IMR-90 (cell line): Measurements from ENCODE around the gene PLIN4. TPM values are rescaled to one million over a fixed set of nuclear protein-coding genes. Genes with fewer than 3 reads are reported as not detected.
A peak's percentile ranks its signal among the peaks of the same experiment; 100 is the strongest.

Experiments
- ATAC-seq: fragments of 200-7000 bp; cut with Tn5 transposase; 2 replicates; pipeline ENCODE4 v1.9.1; 2020; ENCODE audit warnings: low read depth, mild to moderate bottlenecking, moderate library complexity
- BruUV-seq: library from RNA; stranded (reverse); fragments of 400-500 nt; replicated peaks from 2 replicates; lab custom pipeline; 2021; lab: Mats Ljungman, UMichigan
- CTCF ChIA-PET: fragments of 300-600 bp; formaldehyde crosslinking; extraction: SDS; loops from one replicate; lab custom pipeline; 2021; ENCODE audit warnings: antibody characterized with exemption; lab: Yijun Ruan, JAX
- POLR2A ChIA-PET: fragments of 300-600 bp; sonication (Branson Sonifier 250); formaldehyde crosslinking; loops from one replicate; lab custom pipeline; 2022; ENCODE audit warnings: antibody characterized with exemption; ENCODE audit not compliant: unreplicated experiment; lab: Charles Lee
- DNase-seq: peaks from one replicate; pipeline ENCODE4 v3.0.0; 2013
- H2AFZ ChIP-seq: replicated peaks from 2 replicates; pipeline ENCODE3; 2013; ENCODE audit warnings: low read length, mild to moderate bottlenecking; ENCODE audit not compliant: poor library complexity
- H2AK5ac ChIP-seq: 2 replicates; pipeline ENCODE4 v1.6.1; 2013; ENCODE audit warnings: low read depth, low read length, inconsistent platforms
- H2AK9ac ChIP-seq: replicated peaks from 2 replicates; pipeline ENCODE3; 2013; ENCODE audit warnings: mild to moderate bottlenecking, low read depth, low read length, moderate library complexity; ENCODE audit not compliant: poor library complexity
- H2BK120ac ChIP-seq: 2 replicates; pipeline ENCODE4 v1.6.1; 2013; ENCODE audit warnings: low read depth, low read length, inconsistent platforms
- H2BK15ac ChIP-seq: 3 replicates; pipeline ENCODE4 v1.6.1; 2013; ENCODE audit warnings: low read depth, low read length, inconsistent platforms
- H2BK20ac ChIP-seq: 2 replicates; pipeline ENCODE4 v1.6.1; 2013; ENCODE audit warnings: low read depth, mild to moderate bottlenecking, inconsistent platforms, low read length, moderate library complexity
- H2BK5ac ChIP-seq: 2 replicates; pipeline ENCODE4 v1.6.1; 2013; ENCODE audit warnings: mild to moderate bottlenecking, low read depth, low read length, inconsistent platforms; ENCODE audit not compliant: poor library complexity, severe bottlenecking
- H3K14ac ChIP-seq: replicated peaks from 2 replicates; pipeline ENCODE4 v1.6.1; 2013; ENCODE audit warnings: low read depth, low read length, inconsistent platforms
- H3K18ac ChIP-seq: 2 replicates; pipeline ENCODE4 v1.6.1; 2013; ENCODE audit warnings: low read depth, low read length, control low read depth
- H3K23ac ChIP-seq: 2 replicates; pipeline ENCODE4 v1.6.1; 2013; ENCODE audit warnings: low read depth, low read length, inconsistent platforms
- H3K27ac ChIP-seq: 2 replicates; pipeline ENCODE4 v1.5.1; 2013; ENCODE audit warnings: mild to moderate bottlenecking, control low read depth, low read length; ENCODE audit not compliant: insufficient read depth
- H3K27me3 ChIP-seq: 2 replicates; pipeline ENCODE4 v1.6.1; 2013; ENCODE audit warnings: low read length; ENCODE audit not compliant: control insufficient read depth, insufficient read depth
- H3K36me3 ChIP-seq: 2 replicates; pipeline ENCODE4 v1.6.1; 2013; ENCODE audit warnings: low read length, mixed read lengths; ENCODE audit not compliant: control insufficient read depth, insufficient read depth
- H3K4ac ChIP-seq: 2 replicates; pipeline ENCODE4 v1.6.1; 2013; ENCODE audit warnings: low read depth, low read length, inconsistent platforms
- H3K4me1 ChIP-seq: 2 replicates; pipeline ENCODE4 v1.6.1; 2013; ENCODE audit warnings: low read length, mixed read lengths; ENCODE audit not compliant: control insufficient read depth, insufficient read depth
- H3K4me2 ChIP-seq: 2 replicates; pipeline ENCODE4 v1.6.1; 2013; ENCODE audit warnings: low read depth, mild to moderate bottlenecking, control low read depth, low read length, moderate library complexity
- H3K4me3 ChIP-seq: 2 replicates; pipeline ENCODE4 v1.5.1; 2013; ENCODE audit warnings: low read depth, mild to moderate bottlenecking, control low read depth, low read length, moderate library complexity; ENCODE audit not compliant: insufficient read depth
- H3K56ac ChIP-seq: 2 replicates; pipeline ENCODE4 v1.6.1; 2013; ENCODE audit warnings: low read length, inconsistent platforms; ENCODE audit not compliant: insufficient read depth; ENCODE audit errors: extremely low read depth
- H3K79me1 ChIP-seq, 2 experiments: 2 replicates each; pipeline ENCODE4 v1.6.1; 2013; ENCODE audit warnings: low read length in 2 of 2, inconsistent platforms in 1 of 2, low read depth in 1 of 2
- H3K9ac ChIP-seq: 2 replicates; pipeline ENCODE4 v1.6.1; 2013; ENCODE audit warnings: low read depth, low read length, control low read depth
- H3K9me1 ChIP-seq: 2 replicates; pipeline ENCODE4 v1.6.1; 2013; ENCODE audit warnings: low read length, inconsistent platforms; ENCODE audit not compliant: insufficient read depth
- H3K9me3 ChIP-seq: 2 replicates; pipeline ENCODE4 v1.6.1; 2013; ENCODE audit warnings: low read length; ENCODE audit not compliant: control insufficient read depth, insufficient read depth
- H4K20me1 ChIP-seq: 2 replicates; pipeline ENCODE4 v1.6.1; 2013; ENCODE audit warnings: low read length, inconsistent platforms; ENCODE audit not compliant: insufficient read depth
- H4K5ac ChIP-seq: 2 replicates; pipeline ENCODE4 v1.6.1; 2013; ENCODE audit warnings: mild to moderate bottlenecking, low read depth, low read length, control low read depth
- H4K8ac ChIP-seq, 2 experiments: 2 replicates each; pipeline ENCODE4 v1.6.1; 2013; ENCODE audit warnings: low read depth in 2 of 2, low read length in 2 of 2, control low read depth in 1 of 2, inconsistent platforms in 1 of 2
- H4K91ac ChIP-seq: 2 replicates; pipeline ENCODE4 v1.6.1; 2013; ENCODE audit warnings: low read depth, low read length, inconsistent platforms; ENCODE audit not compliant: insufficient read depth
- CEBPB ChIP-seq: IDR thresholded peaks from 2 replicates; pipeline ENCODE4 v1.6.1; 2012; ENCODE audit warnings: low read depth, low read length, improper control_type of control experiment
- FOS ChIP-seq: fragments of 150-350 bp; IDR thresholded peaks from 2 replicates; pipeline ENCODE4 v1.6.1; 2016; ENCODE audit warnings: low read depth, low read length
- MAFK ChIP-seq: IDR thresholded peaks from 2 replicates; pipeline ENCODE4 v1.6.1; 2012; ENCODE audit warnings: low read depth, low read length, improper control_type of control experiment
- MAZ ChIP-seq: IDR thresholded peaks from 2 replicates; pipeline ENCODE4 v1.6.1; 2012; ENCODE audit warnings: low read depth, mild to moderate bottlenecking, low read length, improper control_type of control experiment, moderate library complexity, borderline replicate concordance
- MXI1 ChIP-seq: IDR thresholded peaks from 2 replicates; pipeline ENCODE4 v1.6.1; 2012; ENCODE audit warnings: low read depth, mild to moderate bottlenecking, low read length, moderate library complexity, borderline replicate concordance
- NFE2L2 ChIP-seq: fragments of 150-350 bp; IDR thresholded peaks from 2 replicates; pipeline ENCODE4 v1.6.1; 2016; ENCODE audit warnings: low read depth, mild to moderate bottlenecking, low read length
- RCOR1 ChIP-seq: IDR thresholded peaks from 2 replicates; pipeline ENCODE4 v1.6.1; 2012; ENCODE audit warnings: mild to moderate bottlenecking, low read length, improper control_type of control experiment; ENCODE audit not compliant: insufficient replicate concordance
- WGBS, 2 experiments: methylation state at CpG; one replicate each; pipeline versions ENCODE4 v1.1.5 to v1.1.7; 2013; ENCODE audit warnings: missing lambda C conversion rate in 2 of 2; ENCODE audit not compliant: insufficient read length in 1 of 2; ENCODE audit errors: extremely low coverage in 2 of 2; 5-methylcytosine and 5-hydroxymethylcytosine counted together
- dilution Hi-C: fragments of 300-500 bp; cut with HindIII; formaldehyde crosslinking; loops from one replicate; pipeline ENCODE4 v1.14.3; 2018; ENCODE audit warnings: low sequenced_read_pairs; ENCODE audit not compliant: unreplicated experiment
- in situ Hi-C: fragments of 300-500 bp; cut with MboI; formaldehyde crosslinking; loops from 3 replicates; pipeline ENCODE4 v1.14.3; 2019; ENCODE audit warnings: low sequenced_read_pairs, inconsistent platforms, mixed read lengths
- intact Hi-C: fragments of 100-400 bp; cut with micrococcal nuclease; formaldehyde crosslinking; loops from 2 replicates; pipeline ENCODE4 v1.10.0; 2022
- polyA plus RNA-seq, 3 experiments: library from polyadenylated mRNA; depleted of rRNA; stranded (reverse); fragments of >200 nt; gene quantifications; 2 replicates each; pipeline ENCODE4 v1.2.3, GENCODE V29; 2012; ENCODE audit warnings: low replicate concordance in 1 of 3
- total RNA-seq: library from RNA; depleted of rRNA; stranded (reverse); fragments of >200 nt; gene quantifications from 2 replicates; pipeline ENCODE4 v1.2.3, GENCODE V29; 2012
- TF ChIP-seq, protein P1 (sequence below): fragments of 150-350 bp; IDR thresholded peaks from 2 replicates; pipeline ENCODE4 v1.6.1; 2017; ENCODE audit warnings: mild to moderate bottlenecking, antibody characterized with exemption, low read length, low read depth
- TF ChIP-seq, protein P2 (sequence below): conservative IDR thresholded peaks from 2 replicates; pipeline ENCODE4 v1.5.1; 2012; ENCODE audit warnings: mild to moderate bottlenecking, low read depth, low read length, improper control_type of control experiment

PLIN4 gene
- total and polyA plus RNA-seq, 2 of the 4 experiments (the other 2 are of a cell fraction): under 0.01 to 0.09 TPM

DNA sequence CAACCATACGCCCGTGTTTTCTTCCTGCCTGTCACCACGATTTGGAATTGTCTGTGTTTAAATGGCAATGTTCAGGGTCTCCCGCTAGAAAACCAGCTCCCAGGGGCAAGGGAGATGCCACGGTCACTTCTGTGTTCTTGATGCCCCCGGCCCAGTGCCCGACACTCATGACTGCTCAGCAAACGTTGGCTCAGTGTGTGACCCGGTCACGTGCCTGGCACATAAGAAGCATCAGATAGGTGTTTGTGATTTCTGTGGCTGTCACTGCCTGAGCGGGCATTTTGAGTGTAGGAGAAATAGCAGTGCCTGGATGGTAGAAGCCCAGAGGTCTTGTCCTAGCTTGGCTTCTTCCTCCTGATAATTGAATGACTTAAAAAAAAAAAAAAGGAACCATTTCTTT is 30.7 kb downstream of the PLIN4 start:
- no peak for DNase-seq
- H4K20me1 ChIP-seq: peaks cover 8% of the 10 kb centered on the region; the same call in 1 of the 2 replicates
- dilution Hi-C loops: no loop called here

More for the DNA sequence above, 30.7 kb downstream of the PLIN4 start:
- H3K27me3 ChIP-seq: no peaks in the 10 kb centered on the region
- no peak overlapping the region for H3K4me2 ChIP-seq
- in situ Hi-C loops (no loop called here), intact Hi-C loops (no loop called here)
- H2BK15ac ChIP-seq: no peak overlapping the region
- H3K4me1 ChIP-seq: no peaks in the 10 kb centered on the region
- H3K18ac ChIP-seq: no peak overlapping the region
- no peak overlapping the region for H4K8ac ChIP-seq
- H2AFZ ChIP-seq: no peak overlapping the region
- no peak overlapping the region for H3K9ac ChIP-seq
- H2BK20ac ChIP-seq: no peak overlapping the region
- H2BK5ac ChIP-seq: no peak overlapping the region
- ChIA-PET POLR2A (no interaction called here), CTCF (no interaction called here)
- no peak overlapping the region for H3K4ac ChIP-seq
- H4K91ac ChIP-seq: no peak overlapping the region
- no peak overlapping the region for H3K27ac ChIP-seq
- H3K14ac ChIP-seq: no peak overlapping the region
- no peak overlapping the region for H3K4me3 ChIP-seq
- TF ChIP-seq, protein P1, sequence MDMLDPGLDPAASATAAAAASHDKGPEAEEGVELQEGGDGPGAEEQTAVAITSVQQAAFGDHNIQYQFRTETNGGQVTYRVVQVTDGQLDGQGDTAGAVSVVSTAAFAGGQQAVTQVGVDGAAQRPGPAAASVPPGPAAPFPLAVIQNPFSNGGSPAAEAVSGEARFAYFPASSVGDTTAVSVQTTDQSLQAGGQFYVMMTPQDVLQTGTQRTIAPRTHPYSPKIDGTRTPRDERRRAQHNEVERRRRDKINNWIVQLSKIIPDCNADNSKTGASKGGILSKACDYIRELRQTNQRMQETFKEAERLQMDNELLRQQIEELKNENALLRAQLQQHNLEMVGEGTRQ: no peak
- TF ChIP-seq RCOR1: no peak
- TF ChIP-seq, protein P2, sequence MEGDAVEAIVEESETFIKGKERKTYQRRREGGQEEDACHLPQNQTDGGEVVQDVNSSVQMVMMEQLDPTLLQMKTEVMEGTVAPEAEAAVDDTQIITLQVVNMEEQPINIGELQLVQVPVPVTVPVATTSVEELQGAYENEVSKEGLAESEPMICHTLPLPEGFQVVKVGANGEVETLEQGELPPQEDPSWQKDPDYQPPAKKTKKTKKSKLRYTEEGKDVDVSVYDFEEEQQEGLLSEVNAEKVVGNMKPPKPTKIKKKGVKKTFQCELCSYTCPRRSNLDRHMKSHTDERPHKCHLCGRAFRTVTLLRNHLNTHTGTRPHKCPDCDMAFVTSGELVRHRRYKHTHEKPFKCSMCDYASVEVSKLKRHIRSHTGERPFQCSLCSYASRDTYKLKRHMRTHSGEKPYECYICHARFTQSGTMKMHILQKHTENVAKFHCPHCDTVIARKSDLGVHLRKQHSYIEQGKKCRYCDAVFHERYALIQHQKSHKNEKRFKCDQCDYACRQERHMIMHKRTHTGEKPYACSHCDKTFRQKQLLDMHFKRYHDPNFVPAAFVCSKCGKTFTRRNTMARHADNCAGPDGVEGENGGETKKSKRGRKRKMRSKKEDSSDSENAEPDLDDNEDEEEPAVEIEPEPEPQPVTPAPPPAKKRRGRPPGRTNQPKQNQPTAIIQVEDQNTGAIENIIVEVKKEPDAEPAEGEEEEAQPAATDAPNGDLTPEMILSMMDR: no peak
- no peak for TF ChIP-seq MAFK
- TF ChIP-seq NFE2L2: no peak
- no peak for TF ChIP-seq MXI1
- no peak for TF ChIP-seq MAZ
- no peak for TF ChIP-seq CEBPB
- TF ChIP-seq FOS: no peak
- peaks cover 8% of the 10 kb centered on the region for H3K9me1 ChIP-seq
- no peak overlapping the region for H4K5ac ChIP-seq
- H3K23ac ChIP-seq: no peak overlapping the region
- no peaks in the 10 kb centered on the region for H3K9me3 ChIP-seq
- no TSS peak for BruUV-seq
- no peak overlapping the region for H2AK5ac ChIP-seq
- H2BK120ac ChIP-seq: no peak overlapping the region
- ATAC-seq: no peak
- H2AK9ac ChIP-seq: peak overlapping the region; percentile 73
- H3K79me1 ChIP-seq: peaks cover 12 to 33% of the 10 kb centered on the region in 2 experiments
- peaks cover 55% of the 10 kb centered on the region for H3K36me3 ChIP-seq
- no CpG with 5 or more reads among the region's 11 CpGs for WGBS, 2 experiments
- no peak overlapping the region for H3K56ac ChIP-seq
